NCI-H524 (cell line): ENCODE results near the gene ACYP2.
"Not testable (repeated sequence)": the region's sequence is repeated elsewhere in the genome, so short reads cannot be mapped to it uniquely, and the experiment has no call there.

Experiments
- DNase-seq, 2 experiments: peaks; one replicate each; lab custom pipeline; 2025; lab: John Stamatoyannopoulos, UW

The ACYP2 gene

DNA sequence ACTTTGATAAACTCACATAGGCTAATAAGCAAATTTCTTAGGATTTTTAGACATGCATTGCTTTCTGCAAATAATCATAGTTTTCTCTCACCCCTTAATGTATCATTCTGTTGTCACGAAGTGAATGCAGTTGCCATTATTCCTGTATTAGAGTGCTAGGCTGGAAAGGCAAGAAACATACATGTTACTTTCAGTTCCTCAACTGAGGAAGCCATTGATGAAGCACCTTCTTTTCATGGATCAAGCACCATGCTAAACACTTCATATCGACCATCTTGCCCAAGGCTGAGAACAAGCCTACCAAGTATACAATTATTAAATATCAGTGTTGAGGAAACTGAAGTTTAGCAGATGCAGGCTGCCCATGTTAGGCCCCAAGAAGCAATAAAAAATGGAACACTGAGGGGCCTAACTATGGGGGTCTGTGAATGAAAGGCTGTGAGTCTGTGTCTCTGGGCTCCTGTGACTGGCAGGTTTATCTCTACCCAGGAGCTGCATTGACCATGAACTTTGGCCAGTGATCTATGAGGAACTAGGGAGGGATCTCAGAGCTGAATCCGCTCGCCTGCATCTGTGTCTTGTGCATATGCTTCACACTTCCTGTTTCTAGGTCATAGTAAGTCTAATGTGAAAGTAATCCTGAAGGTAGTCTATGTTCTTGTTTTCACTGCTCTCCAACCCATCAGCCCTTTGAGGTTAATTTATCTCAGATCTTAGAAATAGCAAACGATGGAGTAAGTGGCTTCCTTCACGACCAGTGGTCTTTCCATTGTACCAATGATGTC is 156.6 kb downstream of the ACYP2 start:
- DNase-seq = no peak

DNA sequence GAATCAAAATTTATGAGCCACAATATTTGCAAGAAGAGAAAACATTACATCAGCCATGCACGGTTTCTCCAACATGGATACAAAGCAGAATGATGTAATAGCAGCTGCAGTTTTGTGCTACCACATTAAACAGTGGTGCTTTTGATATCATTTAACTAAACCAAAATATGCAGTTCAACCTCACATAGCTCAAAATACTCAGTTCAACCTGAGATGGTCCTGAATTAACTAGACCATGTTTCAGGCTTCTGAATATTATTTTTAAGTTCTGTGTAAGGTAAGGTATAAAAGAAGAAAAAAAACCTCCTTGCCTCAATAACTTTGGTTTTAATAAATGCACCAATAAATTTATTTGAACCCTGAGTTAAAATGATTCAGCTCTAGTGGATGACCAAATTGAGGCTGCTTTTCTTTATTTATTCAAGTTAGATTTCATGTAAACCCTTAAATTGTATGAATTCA is 159.4 kb downstream of the ACYP2 start:
- no peak for DNase-seq

DNA sequence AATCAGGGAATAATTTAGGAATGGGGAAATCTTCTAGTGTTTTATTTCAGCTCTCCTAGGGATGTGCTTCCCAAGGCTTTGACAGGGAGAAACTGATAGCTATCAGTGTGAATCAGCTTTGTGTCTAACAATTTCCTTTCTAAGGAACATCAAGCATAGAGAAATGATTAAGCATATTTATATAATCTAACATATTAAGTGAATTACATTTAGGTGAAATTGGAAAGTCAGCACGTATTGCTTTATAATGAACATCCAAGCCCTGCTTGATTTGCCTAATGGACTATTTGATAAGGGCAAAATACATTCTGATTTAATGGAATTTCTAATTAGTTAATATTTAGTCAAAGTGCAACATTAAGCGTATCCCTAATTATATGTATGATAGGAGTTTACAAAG is 160.1 kb downstream of the ACYP2 start:
- no peak for DNase-seq

DNA sequence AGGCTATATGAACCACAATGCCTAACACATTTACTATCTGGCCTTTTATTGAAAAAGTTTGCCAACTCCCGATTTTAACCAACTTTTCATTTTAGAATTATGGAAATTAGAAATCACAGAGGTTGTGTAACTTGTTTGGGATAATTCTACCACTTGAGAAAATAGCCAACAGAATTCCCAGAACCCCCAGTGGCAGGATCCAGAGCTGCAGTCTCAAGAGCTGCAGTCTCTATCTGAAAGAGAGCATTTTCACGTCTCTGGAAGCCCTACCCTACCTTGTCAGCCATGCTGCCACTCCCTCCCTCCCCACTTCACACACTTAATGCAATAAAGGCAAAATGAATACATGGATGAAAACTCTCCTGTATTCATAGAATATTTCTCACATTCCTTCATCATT is 164.0 kb downstream of the ACYP2 start:
- no peak for DNase-seq

DNA sequence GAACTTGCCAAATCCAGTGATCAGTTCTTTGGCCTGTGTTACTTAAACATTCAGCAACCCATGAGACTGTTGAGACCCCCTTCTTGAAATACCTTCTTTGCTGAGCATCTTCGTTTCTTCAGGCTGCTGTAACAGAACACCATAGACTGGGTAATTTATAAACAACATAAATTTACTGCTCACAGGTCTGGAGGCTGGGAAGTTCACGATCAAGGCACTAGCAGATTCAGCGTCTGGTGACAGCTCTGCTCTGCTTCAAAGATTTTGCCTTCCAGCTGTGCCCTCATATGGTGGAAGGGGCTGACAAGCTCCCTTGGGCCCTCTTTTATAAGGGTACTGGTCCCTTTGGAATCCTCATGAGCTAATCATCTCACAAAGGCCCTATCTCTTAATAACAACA is 169.4 kb downstream of the ACYP2 start:
- DNase-seq = no peak

DNA sequence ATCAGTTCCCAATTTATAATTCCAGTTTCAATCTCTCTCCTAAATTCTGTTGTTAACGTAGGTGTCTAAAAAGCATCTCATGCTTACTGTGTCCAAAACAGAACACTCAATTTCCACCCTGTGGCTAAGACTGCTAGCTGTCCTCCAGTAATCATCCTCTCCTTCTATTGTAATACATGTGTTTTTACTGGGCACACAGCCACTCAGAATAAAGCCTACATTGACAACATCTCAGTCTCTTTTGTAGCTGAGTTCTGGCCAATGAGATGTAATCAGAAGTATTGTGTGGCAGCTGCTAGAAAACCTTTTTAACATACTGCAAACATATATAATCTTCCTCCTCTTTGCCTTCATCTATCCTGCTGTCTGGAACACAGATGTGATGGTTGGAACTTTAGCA is 170.0 kb downstream of the ACYP2 start:
- no peak for DNase-seq

DNA sequence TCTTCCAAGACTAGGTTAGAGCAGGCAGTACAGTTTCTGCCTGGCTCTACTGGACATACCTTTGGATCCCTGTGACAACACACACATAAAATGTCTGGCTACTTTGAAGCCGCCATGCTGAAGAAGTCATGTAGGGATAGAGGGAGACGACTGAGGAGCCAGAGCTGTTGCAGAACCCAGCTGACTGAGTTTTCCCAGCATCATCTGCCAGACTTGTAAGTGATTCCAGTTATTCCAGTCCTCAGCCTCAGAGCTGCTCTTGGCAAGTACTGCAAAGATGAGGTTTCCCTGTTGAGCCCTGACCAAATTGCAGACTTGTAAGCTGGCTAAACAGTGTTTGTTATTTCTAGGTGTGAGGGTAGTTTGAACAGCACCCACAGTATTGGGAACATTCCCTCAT is 172.1 kb downstream of the ACYP2 start:
- no peak for DNase-seq

DNA sequence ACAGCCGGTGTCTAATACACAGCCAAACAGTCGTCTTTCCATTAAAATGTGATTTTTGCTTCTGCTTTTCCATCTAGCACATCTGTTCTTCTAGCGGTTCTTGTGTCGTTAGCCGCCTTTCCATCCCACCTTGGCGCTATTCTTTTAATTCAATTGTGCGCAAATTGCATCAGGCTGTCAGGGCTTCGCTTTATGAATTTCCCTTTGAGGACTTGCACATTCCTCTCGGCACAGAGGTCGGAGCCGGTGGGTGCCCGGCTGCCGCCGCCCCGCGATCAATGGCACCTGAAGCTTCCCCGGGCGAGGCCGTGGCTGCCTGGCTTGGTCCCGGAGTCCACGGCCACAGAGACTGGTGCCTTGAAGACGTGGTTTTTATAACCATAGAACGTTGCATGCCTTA is 174.5 kb downstream of the ACYP2 start:
- DNase-seq = no peak

DNA sequence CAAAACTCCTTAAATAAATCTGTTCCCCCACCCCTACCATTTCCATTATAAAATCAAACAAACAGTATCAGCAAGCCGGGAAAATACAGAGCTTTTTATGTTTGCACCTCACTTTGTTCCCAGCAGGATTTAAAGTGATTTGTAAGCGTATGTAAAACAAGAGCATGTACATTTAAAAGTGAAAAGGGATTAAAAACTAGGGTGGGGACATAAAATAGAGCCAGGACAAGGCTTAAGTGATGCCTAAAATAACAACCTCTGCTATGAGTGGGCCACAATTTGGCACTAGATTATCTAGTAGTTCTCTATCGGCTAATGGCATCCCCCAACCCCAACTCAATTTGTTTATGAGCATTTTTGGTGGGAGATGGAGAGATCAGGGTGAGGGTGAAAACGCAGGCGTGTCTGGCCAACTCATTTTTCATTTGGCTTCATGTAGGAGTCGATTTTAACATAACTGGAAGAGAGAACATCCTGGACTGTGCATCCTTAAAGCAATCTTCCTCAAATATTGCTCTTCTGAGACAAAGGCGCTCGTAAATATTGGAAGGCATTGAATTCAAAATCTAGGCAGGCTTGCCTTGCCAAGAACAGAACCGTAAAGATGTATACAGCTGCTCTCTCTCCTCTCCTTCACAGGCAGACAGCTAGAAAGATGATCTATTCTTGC is 175.1 kb downstream of the ACYP2 start:
- DNase-seq = no peak

DNA sequence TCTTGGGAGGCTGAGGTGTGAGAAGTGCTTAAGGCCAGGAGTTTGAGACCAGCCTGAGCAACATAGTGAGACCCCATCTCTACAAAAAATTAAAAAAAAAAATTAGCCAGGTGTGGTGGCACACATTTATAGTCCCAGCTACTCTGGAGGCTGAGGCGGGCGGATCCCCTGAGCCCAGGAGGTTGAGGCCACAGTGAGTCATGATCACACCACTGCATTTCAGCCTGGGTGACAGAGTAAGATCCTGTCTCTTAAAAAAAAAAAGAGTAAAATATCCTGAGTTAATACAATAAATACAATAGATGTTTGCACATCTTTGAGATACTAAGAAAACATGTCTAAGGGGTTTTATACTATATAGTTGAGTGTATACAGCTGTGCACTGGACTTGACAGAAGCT is 179.2 kb downstream of the ACYP2 start:
- not testable (repeated sequence) for DNase-seq

DNA sequence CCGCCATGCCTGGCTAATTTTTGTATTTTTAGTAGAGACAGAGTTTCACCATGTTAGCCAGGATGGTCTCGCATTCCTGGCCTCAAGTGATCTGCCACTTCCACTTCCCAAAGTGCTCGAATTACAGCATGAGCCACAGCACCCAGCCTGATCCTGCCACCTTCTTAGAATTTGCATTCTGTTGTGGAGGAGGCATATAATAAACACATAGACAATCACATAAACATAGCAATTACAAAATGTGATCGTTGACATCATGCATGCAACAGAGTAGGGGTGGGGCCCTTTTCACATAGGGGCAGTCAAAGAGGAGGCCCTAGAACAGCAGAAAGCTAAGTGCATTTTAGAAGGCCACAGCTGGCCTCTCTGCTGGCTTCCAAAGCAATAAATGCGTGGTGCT is 180.5 kb downstream of the ACYP2 start:
- DNase-seq = peak; percentile 64 to 73

DNA sequence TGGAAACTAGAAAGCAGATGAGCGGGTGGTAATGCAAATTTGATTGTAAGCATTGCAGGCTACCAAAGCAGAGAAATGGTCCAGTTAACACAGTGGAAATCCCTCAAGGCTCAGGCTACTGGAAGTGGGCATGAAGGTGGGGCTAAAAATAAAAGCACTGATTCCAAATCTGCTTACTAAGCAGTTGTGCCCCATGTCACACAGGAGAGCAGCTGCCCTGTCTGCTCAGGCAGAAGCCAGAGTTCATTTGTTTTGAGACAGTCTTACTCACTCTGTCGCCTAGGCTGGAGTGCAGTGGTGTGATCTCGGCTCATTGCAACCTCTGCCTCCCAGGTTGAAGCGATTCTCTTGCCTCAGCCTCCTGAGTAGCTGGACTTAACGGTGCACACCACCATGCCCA is 183.1 kb downstream of the ACYP2 start:
- DNase-seq = no peak

DNA sequence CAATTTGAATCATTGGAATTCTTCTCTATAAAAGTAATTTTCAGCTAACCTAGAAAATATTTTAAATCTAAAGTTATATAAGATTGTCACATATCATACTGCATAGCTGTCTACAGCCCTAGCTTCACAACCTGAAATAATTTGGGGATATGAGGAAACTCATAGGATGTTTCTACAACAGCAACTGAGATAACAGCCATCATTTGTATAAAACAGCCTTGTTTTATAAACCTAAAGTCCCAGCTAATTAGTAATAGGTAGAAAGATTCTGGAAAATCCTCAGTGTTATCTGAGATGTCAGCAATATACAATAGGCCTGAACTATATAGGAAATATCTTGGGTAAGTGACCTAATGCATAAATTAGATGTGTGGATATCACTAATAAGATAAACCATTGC is 188.2 kb downstream of the ACYP2 start:
- no peak for DNase-seq

DNA sequence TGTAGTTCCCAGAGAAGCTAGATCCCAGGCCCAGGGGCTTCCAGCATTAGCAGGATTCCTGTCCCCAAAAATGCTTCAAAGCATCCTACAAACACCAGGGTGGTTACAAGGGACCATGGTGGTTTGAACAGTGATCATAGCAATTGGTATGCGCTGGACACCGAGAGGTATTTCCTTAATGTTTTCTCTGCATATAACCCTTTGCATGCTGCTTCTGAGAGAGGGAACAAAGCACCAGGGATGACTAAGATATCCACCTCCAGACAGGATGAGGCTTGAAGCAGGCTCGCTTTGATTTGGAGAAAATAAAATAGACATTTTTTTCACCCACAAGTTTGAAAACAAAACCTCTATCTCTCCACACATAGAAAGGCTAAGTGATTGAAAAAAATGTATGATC is 191.1 kb downstream of the ACYP2 start:
- no peak for DNase-seq

DNA sequence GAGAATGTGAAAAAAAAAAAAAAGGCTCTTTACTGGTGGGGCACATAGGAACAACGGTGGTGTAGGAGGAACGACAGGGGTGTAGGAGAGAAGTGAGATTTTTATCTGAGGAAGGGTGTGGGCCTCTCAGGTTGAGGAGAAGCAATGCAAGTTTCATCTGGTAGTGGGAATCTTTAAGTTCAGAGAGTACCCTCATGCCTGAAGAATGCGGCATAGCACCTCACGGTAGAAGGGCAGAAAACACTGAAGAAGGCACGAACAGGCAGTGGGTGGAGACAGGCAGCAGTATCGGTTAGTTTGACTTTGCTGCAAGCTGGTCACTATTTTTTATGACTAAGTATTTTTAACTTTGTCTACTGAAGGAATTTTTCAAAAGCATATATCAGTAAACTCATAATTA is 192.8 kb downstream of the ACYP2 start:
- DNase-seq = no peak

DNA sequence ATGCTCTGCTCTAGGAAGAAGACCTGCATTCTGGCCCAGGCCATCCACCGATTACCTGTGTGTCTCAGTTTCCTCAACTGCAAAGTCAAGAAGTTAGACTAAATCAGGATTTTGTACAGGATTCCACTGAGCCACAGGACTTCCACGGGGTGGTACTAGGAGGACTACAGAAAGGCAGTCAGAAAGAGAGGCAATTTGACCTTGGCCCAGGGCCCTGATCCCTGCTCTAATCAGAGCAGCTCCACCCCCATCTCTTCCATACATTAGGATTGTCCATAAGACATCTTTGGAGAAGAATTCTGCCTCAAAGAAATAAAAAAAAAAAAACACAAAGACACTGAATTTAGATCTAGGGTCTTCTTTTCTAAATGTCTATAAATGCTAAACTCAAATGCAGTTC is 193.4 kb downstream of the ACYP2 start:
- DNase-seq = no peak

DNA sequence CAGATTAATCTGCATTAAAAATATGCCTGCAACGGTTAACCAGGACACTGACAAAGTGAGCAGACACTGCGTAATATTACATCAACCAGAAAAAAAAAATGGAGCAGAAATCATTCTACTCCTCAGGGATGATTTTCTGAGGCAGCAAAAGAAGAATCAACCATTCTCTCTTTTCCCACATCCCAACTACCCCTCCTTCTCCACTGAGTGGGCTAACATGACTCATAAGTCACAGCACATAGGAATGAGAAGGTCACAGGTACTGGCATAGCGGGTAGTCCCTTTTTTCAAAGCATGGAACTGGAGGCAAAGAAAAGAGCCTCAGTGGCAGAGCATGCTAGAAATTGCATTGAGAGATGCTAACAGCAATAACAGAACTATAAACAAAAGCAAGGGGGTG is 194.9 kb downstream of the ACYP2 start:
- DNase-seq = no peak

DNA sequence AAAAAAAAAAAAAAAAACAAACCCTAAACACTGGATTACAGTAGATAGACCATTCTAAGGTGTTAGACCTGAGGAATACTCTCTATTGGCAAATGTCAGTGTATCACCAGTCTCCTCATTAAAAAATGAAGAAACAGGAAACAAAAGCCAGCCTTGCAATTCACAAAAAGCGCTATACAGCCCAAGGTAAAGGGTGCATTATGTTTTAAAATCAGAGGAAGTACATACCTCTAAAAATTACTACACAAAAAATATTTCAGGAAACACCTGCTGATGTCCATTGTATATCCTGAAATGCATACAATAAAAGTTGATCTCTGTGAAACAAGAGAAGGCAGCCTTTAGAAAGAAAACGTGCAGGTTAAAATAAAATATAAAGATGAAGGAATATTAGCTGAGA is 195.5 kb downstream of the ACYP2 start:
- DNase-seq = no peak

DNA sequence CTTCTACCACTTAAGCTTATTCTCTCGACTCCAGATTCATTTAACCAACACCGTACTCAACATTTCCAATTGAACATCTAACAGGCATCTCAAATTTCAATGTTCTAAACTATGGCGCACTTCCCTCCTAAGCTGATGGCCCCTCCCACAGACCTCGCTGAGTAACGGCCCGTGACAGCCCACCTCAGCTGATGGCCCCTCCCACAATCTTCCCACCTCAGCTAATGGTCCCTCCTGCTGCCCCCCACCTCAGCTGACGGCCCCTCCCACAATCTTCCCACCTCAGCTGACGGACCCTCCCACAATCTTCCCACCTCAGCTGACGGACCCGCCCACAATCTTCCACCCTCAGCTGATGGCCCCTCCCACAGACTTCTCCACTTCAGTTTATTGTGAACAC is 197.7 kb downstream of the ACYP2 start:
- DNase-seq = no peak

DNA sequence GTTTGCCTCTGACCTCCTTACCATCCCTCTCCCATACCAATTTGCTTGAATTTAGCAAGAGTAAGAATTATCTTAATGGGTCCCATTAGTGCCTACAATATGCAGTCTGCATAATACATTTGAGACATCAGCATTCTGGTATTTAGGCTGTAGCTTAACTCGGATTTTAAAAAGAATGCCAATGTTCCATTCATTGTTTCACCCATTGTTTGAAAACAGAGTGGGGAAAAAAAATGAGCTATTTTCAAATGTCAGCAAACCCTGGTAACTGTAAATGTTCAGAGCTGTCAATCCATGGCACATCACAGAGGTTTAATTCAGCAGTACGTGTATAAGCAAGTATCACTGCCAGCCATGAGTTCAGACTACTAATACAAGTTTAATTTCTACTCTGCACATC is 202.6 kb downstream of the ACYP2 start:
- no peak for DNase-seq

DNA sequence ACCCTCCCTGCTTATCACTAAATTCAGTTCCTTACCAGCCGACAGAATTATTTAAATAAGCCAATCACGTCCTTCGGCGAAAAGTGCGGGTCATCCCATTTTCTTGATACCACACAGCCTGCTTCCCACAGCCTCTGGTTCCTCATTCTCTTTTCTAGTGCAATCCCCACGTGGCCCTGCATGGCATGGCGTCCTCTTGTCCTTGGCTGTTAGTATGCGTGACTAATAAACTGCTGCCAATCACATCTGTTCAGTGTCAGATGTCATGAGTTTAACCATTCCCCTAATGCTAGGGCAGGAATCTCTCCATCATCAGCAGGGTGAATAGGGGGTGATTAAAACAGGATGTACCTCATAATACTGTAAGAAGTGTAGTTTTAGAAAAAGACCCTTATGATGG is 203.4 kb downstream of the ACYP2 start:
- peak; percentile 9 to 72 for DNase-seq

DNA sequence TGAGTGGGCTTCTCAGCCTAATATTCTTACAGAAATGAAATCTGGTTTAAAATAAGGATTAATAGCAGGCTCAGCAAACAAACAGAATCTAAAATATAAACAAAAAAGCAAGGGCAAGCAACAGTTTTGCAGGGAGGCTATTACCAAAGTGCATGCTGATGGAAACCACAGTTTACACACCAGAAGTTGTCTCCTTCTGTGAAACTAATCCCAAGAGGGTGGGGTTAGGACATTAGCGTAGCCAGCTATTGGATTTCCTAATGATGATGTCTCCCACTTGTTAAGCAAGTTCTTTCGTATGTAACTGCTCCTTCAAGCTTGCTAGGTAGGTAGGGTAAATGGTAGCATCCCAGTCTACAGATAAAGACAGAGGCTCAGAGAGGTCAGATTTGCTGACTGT is 205.6 kb downstream of the ACYP2 start:
- DNase-seq = no peak

DNA sequence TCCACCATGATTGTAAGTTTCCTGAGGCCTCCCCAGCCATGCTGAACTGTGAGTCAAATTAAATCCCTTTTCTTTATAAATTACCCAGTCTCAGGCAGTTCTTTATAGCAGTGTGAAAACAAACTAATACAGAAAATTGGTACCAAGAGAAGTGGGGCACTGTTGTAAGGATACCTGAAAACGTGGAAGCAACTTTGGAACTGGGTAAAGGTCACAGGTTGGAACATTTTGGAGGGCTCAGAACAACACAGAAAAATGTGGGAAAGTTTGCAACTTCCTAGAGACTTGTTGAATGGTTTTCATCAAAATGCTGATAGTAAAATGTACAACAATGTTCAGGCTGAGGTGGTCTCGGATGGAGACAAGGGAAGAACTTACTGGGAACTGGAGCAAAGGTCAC is 209.1 kb downstream of the ACYP2 start:
- DNase-seq = not testable (repeated sequence)

DNA sequence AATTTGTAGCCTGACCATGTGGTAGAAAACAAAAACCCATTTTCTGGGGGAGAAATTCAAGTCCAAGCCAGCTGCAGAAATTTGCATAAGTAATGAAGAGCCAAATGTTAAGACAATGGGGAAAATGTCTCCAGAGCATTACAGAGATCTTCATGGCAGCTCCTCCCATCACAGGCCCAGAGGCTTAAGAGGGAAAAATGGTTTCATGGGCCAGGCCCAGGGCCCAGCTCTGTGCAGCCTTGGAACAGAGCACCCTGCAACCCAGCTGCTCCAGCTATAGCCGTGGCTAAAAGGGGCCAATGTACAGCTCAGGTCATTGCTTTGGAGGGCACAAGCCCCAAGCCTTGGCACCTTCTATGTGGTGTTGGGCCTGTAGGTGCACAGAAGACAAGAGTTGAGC is 209.7 kb downstream of the ACYP2 start:
- no peak for DNase-seq
